Measurements from ENCODE around the gene ZFAND5.
A peak's percentile ranks its signal among the peaks of the same experiment; 100 is the strongest.

ZFAND5 gene

DNA sequence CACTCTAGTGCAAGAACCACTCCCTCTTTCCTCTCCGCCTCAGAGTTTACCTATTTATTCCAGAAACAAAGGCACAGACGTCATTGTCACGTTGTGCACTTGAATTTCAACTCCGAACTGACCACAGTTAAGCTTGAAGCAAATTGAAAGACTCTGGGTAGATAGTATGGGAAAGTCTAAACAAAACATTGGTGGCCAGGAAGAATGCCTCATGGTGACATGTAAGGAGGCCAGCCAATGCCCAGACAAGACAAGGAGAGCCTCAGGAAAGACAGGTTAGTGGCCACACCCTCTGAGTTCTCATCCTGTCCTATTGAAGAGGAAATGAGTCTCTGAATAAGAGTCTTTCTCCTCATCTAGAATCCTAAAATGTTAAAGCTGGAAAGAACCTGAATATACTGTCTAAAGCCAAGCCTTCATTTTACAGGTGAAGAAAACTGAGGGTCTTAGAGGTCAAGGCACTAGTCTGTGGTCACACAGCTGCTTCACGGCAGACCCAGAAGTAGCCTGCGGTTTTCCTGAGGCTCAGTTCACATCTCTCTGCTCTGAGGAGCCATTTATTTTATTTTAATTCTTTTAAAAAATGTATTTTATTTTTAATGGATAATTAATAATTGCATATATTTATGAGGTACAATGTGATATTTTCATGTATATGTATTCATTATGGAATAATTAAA lies 30.2 kb downstream of the ZFAND5 start:
- intact Hi-C loops (cut with DNase I) = no loop called here
- no peak for DNase-seq

DNA sequence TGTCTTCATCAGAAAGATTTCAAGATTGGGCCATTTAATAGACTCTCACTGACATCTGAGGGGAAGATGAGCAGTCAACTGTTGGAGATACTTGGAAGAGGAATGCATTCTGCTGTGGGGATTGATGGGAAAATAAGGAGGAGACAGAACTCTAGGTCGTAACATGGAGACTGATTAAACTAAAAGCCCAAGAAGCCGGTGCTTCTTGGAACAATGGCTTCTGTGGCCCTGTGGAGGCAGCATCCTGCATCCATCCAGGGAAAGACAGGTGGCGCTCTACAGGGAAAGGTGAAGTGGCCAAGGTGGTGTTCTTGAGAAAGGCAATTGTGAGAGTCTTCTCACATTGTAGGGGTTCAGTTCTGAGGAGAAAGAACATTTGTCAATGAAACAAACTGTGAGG lies 31.3 kb downstream of the ZFAND5 start:
- no peak for DNase-seq
- intact Hi-C loops (cut with DNase I) = no loop called here

DNA sequence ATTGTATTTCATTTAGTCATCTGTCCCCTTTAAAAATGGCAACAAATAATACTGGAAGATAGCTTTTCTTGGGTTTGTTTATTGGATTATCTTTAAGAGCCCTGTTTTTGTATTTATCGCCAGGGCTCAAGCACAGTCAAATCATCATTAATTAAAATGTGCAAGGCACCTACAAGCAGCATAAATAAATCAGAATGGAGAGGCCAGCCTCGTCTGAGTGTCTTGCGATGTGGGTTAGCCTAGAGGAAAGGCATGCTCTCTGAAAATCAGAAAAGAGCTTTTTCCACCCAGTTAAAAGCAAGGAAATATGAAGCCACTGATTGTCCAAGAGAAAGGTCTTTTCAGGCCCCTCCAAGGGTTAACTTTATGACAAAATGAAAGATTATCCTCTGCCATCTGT lies 31.8 kb downstream of the ZFAND5 start:
- DNase-seq = no peak
- intact Hi-C loops (cut with DNase I) = no loop called here

DNA sequence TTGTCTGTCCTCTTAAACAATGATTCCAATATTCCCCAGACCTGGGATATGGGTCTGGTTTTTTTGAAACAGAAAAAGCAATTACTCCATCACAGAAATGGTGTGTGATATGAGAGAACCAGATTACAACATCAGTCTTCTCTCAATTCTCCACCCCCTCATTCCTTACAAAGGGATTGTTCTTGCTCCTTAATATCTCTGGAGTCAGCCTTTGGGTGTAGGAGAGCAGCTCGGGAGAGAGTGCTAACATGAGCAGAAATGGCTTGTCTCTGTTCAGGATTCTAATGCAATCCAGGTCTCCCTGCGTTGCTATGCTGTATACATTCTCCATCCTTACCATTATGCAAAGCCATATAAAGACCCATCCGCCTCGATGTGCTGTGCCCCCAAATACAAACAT lies 32.7 kb downstream of the ZFAND5 start:
- DNase-seq = peak in 13 of 42 donors; percentile 4 to 65 (median 34)
- intact Hi-C loops (cut with DNase I) = no loop called here

DNA sequence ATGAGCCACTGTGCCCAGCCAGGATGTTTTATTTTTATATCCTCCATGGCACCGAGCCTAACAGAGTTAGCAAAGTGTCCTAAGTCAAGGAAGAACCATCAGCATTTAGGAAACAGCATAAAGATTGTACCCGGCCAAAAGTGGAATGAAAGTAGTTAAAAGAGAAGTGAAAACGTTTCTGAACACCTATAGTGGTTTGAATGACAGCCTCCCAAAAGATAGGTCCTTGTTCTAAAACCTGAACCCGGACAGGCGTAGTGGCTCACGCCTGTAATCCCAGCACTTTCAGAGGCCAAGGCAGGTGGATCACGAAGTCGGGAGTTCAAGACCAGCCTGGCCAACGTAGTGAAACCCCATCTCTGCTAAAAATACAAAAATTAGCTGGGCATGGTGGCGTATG lies 37.4 kb downstream of the ZFAND5 start:
- no peak for DNase-seq
- intact Hi-C loops (cut with DNase I) = no loop called here

- intact Hi-C loops (cut with DNase I) = no loop called here
- no peak for DNase-seq
Observed at GRCh38 chr9:72326641-72327040, 38.4 kb downstream of the ZFAND5 start.

GRCh38 chr9:72324974-72325373 lies 40.0 kb downstream of the ZFAND5 start:
- DNase-seq = no peak
- intact Hi-C loops (cut with DNase I) = no loop called here

- intact Hi-C loops (cut with DNase I) = no loop called here
Observed at GRCh38 chr9:72322678-72323077, 42.3 kb downstream of the ZFAND5 start.

DNA sequence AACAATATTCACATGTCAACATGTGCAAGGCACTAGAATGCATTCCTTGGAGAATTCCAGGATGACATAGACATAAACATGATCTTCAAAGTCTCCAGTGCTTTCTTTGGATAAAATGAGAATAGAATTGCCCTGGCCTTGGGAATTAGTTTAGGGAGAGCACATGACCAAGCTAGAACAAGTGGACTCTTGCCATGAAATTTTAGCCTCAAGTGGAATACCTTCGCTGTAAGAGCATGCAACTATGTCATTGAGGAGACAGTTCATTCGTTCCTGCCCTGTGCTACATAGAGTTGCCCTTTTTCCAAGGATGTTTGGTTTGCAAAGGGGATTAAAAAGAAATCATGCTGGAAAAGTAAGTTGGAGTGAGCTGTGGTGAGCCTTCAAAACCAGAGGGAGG lies 42.7 kb downstream of the ZFAND5 start:
- intact Hi-C loops (cut with DNase I) = no loop called here

More at GRCh38 chr9:72322678-72323077, 42.3 kb downstream of the ZFAND5 start:
- DNase-seq = no peak

DNA sequence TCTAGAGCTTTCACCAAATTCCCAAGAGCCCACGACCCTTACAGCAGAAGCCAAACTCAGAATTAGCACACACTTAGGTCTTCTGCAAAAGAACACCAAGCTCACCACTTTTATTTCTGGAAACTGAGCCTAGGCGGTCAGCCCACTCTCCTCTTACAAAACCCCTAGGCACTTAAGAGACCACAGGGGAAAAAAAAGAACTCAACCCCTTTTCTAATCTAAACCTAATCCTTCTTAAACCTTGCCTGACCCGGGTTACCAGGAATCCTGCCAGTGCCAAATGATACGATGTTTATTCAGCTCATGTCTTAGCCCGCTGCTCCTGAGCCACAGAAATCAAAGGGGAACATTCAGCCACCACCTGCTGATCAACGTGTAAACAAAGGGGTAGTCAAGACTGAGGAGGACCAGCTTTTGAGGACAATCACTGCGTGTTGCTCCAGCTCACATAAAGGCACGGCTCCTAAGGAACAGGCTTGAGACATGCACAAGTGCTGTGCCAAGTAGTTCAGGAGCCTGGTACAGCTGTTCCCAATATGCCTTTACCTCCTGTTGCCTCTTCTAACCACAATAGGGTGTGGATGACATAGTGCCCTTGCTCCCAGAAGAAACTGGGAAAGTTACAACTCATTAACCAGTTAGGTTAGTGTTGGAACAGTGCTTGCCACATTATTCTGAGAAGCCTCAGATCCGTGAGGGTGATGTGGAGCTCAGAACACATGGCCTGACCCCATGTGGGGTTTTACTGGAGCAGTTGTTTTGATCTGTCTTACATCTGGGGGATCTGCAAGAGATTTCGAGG lies 49.3 kb downstream of the ZFAND5 start:
- DNase-seq = peak in 13 of 42 donors; percentile 6 to 45 (median 18)
- intact Hi-C loops (cut with DNase I) = no loop called here

More for the DNA sequence above, 42.7 kb downstream of the ZFAND5 start:
- DNase-seq = no peak

- peak in 41 of 42 donors; percentile 16 to 78 (median 51) for DNase-seq
- intact Hi-C loops (cut with DNase I) = no loop called here
Observed at GRCh38 chr9:72315089-72315509, 49.9 kb downstream of the ZFAND5 start.

DNA sequence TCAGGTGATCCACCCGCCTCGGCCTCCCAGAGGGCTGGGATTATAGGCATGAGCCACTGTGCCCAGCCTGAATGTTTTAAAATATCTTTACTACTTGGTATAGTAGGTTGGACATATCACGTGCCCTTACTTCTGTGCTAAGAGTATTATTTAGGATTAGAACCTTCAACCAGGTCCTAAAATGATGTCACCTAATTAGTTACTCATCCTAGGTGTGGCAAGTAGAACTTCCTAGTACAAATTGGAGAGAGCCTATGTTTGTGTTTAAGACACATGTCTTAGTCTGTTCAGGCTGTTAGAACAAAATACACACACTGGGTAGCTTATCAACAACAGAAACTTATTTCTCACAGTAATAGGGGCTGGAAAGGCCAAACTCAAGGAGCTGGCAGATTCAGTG lies 51.5 kb downstream of the ZFAND5 start:
- DNase-seq = no peak
- intact Hi-C loops (cut with DNase I) = no loop called here

DNA sequence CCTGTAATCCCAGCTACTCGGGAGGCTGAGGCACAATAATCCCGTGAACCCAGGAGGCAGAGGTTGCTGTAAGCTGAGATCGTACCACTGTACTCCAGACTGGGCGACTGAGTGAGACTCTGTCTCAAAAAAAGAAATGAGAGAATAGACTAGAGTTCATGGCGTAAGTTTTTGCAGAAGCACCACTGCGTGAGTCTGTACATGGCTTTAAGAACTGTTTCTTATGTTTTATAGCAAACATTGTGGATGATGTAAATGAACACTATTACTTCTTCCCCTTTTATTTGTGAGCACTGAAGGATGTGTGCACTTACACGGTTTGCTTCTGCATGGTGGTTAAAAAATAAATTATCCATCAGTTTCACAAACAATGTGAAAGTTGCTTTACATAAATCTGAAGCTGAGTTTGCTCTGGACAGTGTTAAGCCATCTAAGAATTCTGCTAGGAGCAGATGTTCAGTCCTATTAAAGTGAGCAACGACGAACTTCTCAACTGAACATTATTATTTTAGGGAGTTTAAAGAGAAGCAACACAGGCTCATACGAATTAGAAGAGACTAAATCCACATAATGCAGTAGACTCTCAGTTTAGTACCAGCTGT lies 52.5 kb downstream of the ZFAND5 start:
- intact Hi-C loops (cut with DNase I) = no loop called here
- no peak for DNase-seq

- intact Hi-C loops (cut with DNase I) = no loop called here
- no peak for DNase-seq
Observed at GRCh38 chr9:72309364-72310133, 55.5 kb downstream of the ZFAND5 start.

GRCh38 chr9:72306761-72307160 lies 58.2 kb downstream of the ZFAND5 start:
- intact Hi-C loops (cut with DNase I) = no loop called here
- no peak for DNase-seq

- intact Hi-C loops (cut with DNase I) = loop anchor here (2.0 kb wide), 1 partner anchor 57 kb away; no protein-coding TSS in a partner anchor
- no peak for DNase-seq
Observed at GRCh38 chr9:72305707-72306106, 59.3 kb downstream of the ZFAND5 start.

GRCh38 chr9:72305102-72305546 lies 59.9 kb downstream of the ZFAND5 start:
- intact Hi-C loops (cut with DNase I) = loop anchor here (2.0 kb wide), 1 partner anchor 58 kb away; no protein-coding TSS in a partner anchor

DNA sequence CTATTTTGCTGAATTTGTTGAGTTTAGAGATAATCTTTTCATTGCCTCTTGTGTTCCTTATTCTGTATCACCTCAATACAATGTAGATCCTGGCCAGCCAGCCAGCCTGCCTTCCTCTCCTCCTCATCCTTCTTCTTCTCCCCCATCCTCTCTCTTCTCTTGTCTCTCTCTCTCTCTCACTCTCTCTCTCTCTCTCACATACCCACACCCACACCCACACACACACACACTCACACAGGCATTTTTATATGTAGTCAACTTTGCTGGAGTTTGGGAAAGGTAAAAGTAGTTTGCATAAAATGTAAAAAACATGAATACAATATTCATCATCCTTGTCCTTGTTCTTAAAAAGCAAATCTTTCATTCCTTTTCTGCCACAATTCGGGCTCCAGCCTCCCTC lies 60.5 kb downstream of the ZFAND5 start:
- intact Hi-C loops (cut with DNase I) = loop anchor here (2.0 kb wide), 1 partner anchor 58 kb away; no protein-coding TSS in a partner anchor
- no peak for DNase-seq

More at GRCh38 chr9:72305102-72305546, 59.9 kb downstream of the ZFAND5 start:
- peak in 38 of 42 donors; percentile 11 to 71 (median 45) for DNase-seq

Data from head of caudate nucleus (tissue), 42 donors.